Kidney glomerular epithelial cell (primary cell): ENCODE results near the gene RTBDN.

Experiments used
- DNase-seq: peaks from one replicate; lab custom pipeline; 2025; lab: John Stamatoyannopoulos, UW

The RTBDN gene

GRCh38 chr19:12834566-12834943 is at the start of gene RTBDN:
RTBDN (minus strand) TSS chr19:12834579; CDS start chr19:12829979, 4,600 bp downstream.
- no peak for DNase-seq

DNA sequence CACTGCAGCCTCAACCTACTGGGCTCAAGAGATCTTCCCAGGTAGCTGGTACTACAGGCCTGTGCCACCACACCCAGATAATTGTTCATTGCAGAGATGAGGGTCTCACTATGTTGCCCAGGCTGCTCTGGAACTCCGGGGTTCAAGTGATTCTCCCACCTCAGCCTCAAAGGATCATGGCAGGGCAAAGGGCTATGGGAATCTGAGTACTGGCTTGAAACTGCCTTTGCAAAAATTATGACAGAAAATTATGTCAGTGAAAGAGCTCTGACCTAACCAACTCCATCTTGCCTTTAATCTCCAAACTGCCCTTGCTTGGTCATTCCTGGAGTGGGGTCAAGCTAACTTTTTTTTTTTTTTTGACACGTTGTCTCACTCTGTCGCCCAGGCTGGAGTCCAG is 48.2 kb upstream of the RTBDN start:
- no peak for DNase-seq

DNA sequence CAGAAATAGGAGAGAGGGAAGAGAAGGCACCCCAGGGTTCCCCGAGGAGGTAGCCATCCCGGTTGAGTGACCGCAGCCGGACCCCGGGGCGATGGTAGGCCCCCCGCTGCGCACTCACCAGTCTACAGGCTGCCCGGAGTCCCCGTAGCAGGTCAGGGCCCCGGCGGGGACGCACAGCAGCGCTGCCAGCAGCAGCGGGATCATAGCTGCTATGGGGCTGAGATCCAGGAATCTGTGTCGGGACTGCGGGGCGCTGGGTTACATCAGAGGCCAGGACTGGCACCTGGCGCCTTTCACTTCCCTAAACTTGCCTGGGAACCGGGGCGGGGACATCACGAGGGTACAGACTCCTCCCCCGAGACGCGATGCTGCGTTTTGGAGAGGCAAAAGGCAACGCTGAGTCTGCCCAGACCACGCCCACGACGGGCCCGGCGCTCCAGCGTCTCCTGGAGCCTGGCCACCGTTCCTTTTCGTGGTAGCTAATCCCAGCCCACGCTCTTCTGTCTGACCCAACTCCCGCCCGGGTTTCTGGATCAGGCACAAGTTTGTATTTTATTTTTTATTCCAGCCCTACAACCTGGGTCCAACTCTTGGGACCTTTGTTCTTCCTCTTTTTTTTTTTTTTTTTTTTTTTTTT is 46.9 kb upstream of the RTBDN start, which contains the start of gene DNASE2:
Gene DNASE2, minus strand, starts transcription at position 278 of the 637 bp plus-strand sequence. Its CDS starts 74 bp downstream, at position 204.
- peak; percentile 72 for DNase-seq

- DNase-seq: no peak
Measured at GRCh38 chr19:12880551-12881171, 46.3 kb upstream of the RTBDN start.

DNA sequence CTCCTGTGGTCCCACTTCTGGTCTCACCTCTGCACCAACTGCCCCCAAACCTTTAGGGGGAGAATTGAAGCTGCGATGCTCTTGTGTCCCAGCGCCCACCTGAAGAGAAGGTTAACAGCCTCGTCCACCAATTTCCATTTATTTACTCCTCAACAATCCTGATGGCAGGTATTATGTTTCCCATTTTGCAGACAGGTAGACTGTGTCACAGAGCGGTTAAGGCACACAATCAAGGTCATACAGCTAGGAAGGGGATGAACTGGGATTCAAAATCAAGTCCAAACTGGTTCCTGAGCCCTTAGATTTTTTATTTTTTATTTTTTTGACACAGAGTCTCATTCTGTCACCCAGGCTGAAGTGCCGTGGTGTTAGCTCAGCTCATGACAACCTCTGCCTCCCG is 40.7 kb upstream of the RTBDN start:
- DNase-seq: no peak

DNA sequence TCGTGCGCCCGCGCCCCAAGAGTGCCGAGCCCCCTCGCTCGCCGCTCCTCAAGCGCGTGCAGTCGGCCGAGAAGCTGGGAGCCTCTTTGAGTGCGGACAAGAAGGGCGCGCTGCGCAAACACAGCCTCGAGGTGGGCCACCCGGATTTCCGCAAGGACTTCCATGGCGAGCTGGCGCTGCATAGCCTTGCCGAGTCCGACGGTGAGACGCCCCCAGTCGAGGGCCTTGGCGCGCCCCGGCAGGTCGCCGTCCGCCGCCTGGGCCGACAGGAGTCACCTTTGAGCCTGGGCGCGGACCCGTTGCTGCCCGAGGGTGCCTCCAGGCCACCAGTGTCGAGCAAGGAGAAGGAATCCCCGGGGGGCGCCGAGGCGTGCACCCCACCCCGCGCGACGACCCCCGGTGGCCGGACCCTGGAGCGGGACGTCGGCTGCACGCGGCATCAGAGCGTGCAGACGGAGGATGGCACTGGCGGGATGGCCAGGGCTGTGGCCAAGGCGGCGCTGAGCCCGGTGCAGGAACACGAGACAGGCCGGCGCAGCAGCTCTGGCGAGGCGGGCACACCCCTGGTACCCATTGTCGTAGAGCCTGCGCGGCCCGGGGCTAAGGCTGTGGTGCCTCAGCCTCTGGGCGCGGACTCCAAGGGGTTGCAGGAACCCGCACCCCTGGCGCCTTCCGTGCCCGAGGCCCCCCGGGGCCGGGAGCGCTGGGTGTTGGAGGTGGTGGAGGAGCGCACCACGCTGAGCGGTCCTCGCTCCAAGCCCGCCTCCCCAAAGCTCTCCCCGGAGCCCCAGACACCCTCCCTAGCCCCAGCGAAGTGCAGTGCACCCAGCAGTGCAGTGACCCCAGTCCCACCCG is 39.7 kb upstream of the RTBDN start:
- DNase-seq: no peak

DNA sequence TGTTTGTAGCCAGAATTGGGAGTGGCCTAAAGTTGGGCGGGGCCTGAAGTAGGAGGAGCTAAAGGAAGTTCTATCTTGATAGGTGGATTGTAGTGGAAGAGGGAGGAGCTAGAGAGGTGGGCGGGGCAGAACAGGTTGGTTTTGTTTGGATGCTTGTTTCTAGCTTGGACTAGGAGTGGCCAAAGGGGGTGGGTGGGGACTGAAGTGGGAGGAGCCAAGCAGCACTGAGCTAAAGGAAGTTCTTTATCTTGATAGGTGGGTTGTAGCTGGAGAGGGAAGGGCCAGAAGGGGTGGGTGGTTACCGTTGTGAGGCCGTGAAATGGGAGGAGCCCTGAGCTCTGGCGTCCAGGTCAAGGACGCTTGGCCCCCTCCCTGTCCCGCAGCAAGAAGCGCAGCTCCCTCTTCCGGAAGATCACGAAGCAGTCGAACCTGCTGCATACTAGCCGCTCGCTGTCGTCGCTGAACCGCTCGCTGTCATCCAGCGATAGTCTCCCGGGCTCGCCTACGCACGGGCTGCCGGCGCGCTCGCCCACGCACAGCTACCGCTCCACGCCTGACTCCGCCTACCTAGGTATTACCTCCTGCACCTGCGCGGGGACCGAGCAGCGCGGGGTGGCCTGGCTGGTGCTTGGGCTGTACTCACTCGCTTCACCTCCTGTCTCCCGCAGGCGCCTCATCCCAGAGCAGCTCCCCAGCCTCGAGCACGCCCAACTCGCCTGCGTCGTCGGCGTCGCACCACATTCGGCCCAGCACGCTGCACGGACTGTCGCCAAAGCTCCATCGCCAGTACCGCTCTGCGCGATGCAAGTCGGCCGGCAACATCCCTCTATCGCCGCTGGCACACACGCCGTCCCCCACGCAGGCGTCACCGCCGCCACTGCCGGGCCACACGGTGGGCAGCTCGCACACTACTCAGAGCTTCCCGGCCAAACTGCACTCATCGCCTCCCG is 38.8 kb upstream of the RTBDN start:
- DNase-seq: no peak

DNA sequence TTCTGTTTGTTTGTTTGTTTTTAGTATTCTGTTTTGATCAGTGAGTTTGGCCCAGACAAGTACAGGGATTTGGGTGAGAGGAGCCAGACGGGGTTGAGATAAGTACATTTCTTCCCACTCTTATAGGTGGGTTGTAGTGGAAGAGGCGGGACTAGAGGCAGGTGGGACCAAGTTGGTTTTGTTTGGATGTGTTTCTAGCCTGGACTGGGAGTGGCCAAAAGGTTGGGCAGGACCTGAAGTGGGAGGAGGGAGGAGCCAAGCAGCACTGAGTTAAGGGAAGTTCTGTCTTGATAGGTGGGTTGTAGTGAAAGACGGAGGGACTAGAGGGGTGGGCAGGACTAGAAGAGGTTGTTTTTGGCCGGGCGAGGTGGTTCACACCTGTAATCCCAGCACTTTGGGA is 37.9 kb upstream of the RTBDN start:
- DNase-seq: no peak

DNA sequence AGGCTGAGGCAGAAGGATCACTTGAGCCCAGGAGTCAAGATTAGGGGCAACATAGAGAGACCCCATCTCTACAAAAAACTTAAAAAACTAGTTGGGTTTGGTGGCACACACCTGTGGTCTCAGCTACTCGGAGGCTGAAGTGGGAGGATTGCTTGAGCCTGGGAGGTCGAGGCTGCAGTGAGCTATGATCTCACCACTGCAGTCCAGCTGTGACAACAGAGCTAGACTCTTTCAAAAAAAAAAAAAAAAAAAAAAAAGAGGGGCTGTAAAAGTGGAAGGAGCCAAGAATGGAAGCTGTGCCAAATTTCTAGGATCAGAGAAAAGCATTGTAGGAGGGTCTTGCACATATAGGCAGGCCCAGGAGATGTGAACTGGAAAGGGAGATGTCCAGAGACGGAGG is 37.3 kb upstream of the RTBDN start:
- no peak for DNase-seq

DNA sequence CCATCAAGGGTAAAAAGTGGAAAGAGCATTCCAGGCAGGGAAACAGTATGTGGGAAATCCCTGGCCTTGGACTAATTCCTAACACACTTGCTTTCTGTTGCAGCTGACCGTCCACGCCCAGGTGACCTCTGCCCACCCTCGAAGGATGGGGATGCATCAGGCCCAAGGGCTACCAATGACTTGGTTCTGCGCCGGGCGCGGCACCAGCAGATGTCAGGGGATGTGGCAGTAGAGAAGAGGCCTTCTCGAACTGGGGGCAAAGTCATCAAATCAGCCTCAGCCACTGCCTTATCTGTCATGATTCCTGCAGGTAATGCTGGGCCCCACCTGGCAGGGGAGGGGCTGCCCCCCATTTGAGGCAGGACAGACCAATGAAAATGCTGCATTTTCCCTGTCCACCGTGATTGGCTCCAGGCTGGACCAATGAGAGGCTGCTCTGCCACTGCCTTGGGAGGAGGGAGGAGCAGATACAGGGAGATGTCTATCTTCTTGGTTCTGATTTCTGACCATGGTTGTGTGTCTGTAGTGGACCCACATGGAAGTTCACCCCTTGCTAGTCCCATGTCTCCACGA is 34.2 kb upstream of the RTBDN start:
- DNase-seq: no peak

DNA sequence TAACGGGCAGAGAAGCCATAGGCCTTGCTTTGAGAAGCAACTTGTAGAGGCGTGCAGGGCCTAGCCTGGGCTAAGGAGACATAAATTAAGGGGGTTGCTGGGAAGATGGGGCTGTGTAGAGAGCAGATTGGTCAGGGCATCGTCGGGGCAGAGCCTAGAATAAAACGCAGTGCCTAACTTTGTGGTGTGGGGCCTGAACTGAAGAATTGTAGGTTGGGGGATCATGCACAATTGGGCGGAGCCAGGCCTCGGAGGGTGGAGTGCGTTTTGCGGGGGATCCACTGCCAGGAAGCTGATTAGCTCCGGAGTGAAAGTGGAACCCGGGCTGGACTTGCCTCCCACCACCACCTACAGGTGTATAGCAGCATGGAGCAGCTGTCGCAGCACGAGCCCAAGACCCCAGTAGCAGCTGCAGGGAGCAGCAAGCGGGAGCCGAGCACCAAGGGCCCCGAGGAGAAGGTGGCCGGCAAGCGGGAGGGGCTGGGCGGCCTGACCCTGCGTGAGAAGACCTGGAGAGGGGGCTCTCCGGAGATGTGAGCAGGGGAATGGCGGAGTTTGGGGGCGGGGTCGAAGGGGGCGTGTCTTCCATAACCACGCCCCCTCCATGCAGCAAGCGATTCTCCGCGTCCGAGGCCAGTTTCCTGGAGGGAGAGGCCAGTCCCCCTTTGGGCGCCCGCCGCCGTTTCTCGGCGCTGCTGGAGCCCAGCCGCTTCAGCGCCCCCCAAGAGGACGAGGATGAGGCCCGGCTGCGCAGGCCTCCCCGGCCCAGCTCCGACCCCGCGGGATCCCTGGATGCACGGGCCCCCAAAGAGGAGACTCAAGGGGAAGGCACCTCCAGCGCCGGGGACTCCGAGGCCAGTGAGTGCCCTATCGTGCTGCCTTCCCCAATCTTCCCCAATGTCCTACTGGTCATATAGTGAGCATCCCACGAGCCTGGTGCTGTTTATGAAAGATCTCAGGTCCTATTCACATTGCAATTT is 33.0 kb upstream of the RTBDN start:
- DNase-seq: peak; percentile 13

DNA sequence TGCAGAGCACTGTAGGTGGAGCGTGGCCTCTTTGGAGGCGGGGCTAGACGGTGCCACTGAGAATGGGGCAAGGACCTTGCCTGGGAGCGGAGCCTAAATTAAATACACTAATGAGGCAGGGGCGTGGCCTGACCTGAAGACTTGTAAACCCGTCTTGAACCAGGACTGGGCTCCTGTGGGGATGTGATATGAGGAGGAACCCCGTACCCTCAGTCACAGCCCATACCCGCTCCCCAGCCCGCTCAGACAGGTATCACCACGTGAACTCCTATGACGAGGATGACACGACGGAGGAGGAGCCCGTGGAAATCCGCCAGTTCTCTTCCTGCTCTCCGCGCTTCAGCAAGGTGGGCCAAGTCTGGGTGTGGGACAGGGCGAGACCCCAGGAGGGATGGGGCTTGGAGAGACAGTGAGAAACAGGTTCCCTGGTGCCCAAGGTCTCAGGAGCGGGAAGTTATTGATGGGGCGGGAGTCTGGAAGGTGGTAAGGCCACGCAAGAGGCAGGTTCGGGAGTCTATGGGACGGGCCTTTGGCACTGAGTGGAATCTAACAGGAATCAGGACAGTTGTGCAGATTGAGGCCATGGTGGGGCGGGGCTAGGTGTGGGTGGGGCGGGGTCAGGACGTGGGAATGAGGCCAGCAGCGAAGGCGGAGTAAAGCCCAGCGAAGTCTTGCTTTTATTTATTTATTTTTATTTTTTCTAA is 32.2 kb upstream of the RTBDN start:
- no peak for DNase-seq

DNA sequence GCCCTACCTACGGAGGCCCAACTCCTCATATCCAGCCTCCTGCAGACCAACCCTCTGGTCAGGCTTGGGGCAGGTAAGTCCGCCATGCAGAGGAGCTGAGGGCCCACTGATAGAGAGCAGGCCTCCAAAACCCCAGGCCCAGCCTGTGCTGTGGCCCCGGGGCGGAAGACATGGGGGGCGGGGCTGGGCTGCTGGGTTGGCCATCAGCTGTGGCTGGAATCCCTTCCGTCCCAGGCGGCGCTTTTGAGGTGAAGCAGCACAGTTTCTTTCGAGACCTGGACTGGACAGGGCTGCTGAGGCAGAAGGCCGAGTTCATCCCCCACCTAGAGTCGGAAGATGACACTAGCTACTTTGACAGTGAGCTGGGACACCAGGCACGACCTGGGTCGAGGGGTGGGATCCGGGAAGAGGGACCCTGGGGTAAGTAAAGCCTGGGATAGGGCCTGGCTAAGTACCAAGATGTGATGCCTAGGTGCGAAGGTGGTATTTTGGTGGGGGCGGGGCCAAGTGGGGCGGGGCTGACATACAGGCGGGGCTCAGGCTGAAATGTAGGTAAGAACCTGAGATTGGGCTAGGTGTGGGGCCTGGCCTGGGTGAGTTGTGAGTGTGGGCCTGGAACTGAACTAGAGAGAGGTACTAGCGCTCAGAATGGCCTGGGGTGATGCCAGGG is 31.5 kb upstream of the RTBDN start:
- DNase-seq: no peak

GRCh38 chr19:12864721-12865715 is 30.6 kb upstream of the RTBDN start:
- no peak for DNase-seq

DNA sequence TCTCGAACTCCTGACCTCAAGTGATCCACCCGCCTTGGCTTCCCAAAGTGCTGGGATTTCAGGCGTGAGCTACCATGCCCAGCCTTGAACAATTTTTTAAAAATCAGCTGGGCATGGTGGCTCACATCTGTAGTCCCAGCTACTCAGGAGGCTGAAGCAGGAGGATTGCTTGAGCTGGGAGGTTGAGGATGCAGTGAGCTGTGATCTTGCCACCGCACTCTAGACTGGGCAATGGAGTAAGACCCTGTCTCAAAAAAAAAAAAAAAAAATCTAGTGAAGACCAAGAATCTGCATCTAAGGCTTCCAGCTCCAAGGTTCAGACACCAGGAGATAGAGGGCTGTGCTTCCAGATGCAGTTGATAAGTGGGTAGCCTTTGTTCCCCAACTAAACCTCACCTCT is 29.8 kb upstream of the RTBDN start:
- no peak for DNase-seq

- DNase-seq: no peak
Measured at GRCh38 chr19:12859546-12859945, 25.2 kb upstream of the RTBDN start.

GRCh38 chr19:12858041-12858928 is 23.9 kb upstream of the RTBDN start:
- no peak for DNase-seq
